Kidney glomerular epithelial cell (primary cell): ENCODE measurements around the gene USP33.
"Not testable (repeated sequence)": the region's sequence is repeated elsewhere in the genome, so short reads cannot be mapped to it uniquely, and the experiment has no call there.

ENCODE experiments used
- DNase-seq: peaks from one replicate; lab custom pipeline; 2025; lab: John Stamatoyannopoulos, UW

USP33 gene

DNA sequence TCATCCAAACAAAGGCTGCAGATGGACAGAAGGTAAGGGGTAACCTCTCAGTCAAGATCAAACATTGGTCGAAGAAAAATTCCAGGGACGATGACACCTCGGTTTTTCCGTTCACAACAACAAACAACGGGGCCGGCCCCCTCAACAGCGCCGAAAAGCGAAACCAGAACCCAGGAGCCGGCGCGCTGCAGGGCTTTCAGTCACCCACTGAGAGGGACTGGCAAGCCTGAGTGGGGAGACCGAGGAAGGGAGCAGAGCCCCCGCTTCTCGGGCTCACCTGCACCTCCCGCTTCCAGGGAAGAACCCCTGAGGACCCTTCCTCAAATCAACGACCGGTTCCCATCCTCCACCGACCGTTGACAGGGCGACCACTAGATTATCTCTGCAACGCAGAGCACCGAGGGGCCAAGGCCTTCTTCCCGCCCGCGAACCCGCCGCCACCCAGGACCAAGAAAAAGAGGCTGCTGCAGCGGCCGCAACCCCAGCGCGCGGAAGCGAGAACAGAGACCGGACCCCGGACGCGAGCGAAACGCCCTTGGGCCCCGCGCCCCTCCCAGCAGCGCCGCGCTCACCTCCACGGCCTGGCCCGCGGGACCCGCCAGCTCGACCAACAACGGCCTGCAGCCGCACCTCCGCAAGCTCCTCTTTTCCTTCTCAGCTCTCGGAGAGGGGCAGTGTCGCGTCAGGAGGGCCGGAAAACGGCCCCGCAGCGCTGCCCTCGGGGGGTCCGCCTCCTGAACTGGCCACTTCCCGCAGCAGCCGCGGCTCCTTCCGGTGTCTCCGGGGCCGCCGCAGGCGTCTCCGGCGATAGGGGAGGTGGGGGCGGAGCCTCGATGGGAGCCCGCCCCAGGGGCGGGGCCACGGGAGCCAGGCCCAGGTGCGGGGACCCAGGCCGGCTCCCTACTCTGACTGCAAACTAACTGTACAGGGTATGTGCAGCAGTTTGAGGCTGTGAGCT is at the start of gene USP33:
USP33 (minus strand) TSS at position 782 of the 958 bp plus-strand sequence. CDS start 18,155 bp downstream, outside the sequence.
- DNase-seq, result peak; percentile 71

GRCh38 chr1:77803371-77803770 is 43.7 kb upstream of the USP33 start:
- DNase-seq, result no peak

GRCh38 chr1:77802026-77802425 is 42.4 kb upstream of the USP33 start:
- no peak for DNase-seq

- peak; percentile 21 for DNase-seq
These were observed 38.3 kb upstream of the USP33 start for GRCh38 chr1:77797991-77798390.

GRCh38 chr1:77796695-77797405 is 37.2 kb upstream of the USP33 start:
- no peak for DNase-seq

- peak; percentile 5 for DNase-seq
These were observed 34.9 kb upstream of the USP33 start for GRCh38 chr1:77794550-77794949.

- not testable (repeated sequence) for DNase-seq
These were observed 26.6 kb upstream of the USP33 start for GRCh38 chr1:77786093-77786741.

DNA sequence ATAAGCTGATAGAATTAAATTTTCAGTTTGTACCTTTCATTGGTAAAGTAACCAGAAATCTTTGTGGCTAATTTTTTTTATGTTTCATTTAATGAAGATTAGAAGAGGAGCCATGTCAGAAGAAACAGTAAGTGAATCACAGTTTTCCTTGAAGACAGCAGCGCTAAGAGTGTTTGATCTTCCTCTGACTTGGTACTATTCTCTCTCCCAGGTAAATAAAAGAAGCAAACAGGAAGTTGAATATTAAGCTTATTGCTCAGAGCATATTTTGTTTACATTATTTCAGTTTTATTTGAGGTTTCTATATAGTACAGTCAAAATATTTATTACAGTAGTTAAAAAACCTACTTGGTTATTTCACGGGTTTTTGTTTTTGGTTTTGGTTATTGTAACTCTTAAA is 23.5 kb upstream of the USP33 start:
- DNase-seq, result no peak

GRCh38 chr1:77781683-77782082 is 22.0 kb upstream of the USP33 start:
- DNase-seq, result no peak

- peak; percentile 84 for DNase-seq
These were observed 20.1 kb upstream of the USP33 start, which contains the start of gene MIGA1 for GRCh38 chr1:77779529-77780281. MIGA1 (plus strand) TSS chr1:77779649; CDS start chr1:77783253, 3,604 bp downstream.

DNA sequence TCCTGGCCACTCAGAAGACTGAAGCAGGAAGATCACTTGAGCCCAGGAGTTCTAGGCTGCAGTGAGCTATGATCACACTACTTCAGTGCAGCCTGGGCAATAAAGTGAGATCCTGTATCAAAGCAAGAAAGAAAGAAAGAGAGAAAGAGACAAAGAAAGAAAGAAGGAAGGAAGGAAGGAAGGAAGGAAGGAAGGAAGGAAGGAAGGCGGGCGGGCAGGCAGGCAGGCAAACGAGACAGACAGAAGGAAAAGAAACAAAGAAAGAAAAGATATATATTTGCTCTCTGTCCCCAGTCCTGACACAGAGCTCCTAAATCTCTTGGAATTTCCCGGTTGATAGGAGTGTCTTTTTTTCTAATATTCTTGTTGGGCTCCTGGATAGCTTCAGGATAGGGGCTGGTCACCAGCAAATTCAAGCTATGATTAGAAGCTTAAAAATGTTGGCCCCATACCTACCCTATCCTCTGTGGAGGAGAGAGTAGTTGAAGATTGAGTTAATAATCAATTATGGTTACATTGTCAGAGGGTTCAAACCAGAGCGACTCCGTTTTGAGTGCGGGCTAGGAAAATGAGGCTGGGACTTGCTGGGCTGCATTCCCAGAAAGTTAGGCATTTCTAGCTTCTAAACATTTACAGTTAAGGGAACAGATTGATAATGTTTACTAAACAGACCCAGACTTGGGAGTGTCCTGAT is 16.5 kb upstream of the USP33 start:
- DNase-seq, result no peak

DNA sequence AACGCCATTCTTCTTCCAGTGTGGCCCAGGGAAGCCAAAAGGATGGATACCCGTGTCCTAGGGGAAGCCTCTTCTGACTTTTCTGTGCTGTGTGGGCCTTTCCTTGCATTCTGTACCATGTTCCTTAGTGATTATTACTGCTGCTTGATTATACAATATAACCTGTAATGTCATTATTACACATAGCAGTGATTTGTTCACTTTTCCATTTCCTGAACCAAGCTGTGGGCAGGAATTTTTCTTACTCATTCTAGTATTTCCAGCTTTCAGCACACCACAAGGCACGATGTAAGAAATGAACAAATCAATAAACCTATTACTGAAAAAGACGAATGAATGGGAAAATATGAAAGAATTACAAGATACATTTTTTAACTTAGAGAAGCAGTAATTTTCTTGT is 8.4 kb upstream of the USP33 start:
- no peak for DNase-seq

DNA sequence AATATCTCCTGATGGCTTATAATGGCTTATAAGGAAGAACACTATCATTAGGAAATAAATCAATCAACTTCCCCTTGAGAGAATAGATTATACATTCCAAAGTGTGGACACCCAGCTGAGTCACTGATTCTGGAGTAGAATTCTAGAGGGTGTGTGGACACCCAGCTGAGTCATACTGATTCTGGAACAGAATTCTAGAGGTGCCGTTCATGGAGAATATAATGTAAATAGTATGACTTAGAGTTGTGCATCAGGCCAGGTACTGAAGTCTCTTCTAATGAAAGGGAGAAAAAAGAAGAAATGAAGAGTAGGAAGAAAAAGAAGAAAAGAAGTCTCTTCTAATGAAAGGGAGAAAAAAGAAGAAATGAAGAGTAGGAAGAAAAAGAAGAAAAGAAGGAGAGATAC is 2.4 kb upstream of the USP33 start:
- DNase-seq, result peak; percentile 11

- no peak for DNase-seq
These were observed 2.0 kb downstream of the USP33 start for GRCh38 chr1:77757603-77758002.

- DNase-seq, result no peak
These were observed 2.5 kb downstream of the USP33 start for GRCh38 chr1:77757066-77757584.

DNA sequence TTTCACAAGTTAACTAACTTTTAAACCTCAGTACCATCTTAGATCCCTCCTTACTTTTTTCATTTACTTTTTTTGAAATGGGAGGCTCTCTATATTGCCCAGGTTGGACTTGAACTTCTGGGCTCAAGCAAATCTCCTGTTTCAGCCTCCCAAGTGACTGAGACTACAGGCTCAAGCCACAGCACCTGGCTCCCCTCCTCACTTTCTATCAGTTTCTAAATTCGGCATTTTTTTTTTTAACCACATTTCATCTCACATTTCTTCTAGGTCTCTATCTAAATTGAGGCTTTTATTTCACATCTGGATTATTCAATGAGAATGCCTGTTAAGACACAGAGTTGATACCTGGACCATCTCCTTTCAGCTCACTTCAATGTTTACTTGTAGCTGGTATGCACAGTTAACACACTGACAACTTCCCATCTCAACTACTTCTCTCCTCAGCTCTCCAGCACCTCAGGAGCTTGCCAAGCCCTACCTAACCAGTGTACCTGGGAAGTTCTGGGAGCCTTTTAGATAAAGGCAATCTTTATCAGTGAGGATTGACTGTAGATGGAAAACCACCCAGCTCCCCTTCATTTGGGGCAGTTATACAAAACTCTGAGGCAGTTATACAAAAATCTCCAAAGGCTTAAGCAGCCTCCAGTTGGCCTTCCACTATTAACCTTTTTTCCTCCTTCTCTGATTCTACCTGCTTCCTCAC is 3.4 kb downstream of the USP33 start:
- no peak for DNase-seq

GRCh38 chr1:77749489-77749888 is 10.2 kb downstream of the USP33 start:
- not testable (repeated sequence) for DNase-seq

GRCh38 chr1:77744576-77744975 is 15.1 kb downstream of the USP33 start:
- no peak for DNase-seq

DNA sequence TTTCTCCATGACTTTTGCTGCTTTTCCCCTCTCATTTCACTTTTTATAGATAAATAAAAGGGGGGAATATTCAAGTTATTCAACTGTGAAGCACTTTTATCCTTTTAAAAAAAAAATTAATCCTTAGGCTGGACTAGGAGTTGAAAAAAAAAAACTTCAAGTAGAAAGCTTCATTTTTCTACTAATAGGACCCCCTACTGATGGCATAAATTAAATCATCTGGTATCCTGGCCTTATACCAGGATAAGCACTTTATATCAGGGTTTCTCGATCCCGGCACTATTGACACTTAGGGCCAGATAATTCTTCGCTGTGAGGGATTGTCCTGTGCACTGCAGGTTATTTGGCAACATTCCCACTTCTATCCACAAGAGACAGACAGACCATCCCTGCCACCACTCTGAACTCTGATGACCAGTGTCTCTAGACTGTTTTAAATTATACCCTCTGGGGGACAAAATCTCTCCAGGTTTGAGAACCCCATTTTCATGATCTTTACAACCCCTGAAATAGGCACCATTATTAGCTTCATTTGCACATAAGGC is 17.6 kb downstream of the USP33 start:
- DNase-seq, result no peak

- no peak for DNase-seq
These were observed 18.3 kb downstream of the USP33 start for GRCh38 chr1:77741316-77741715.
